Eye (tissue), 1 donor: ENCODE data around the gene GGA3.
"Not testable (repeated sequence)": the region's sequence is repeated elsewhere in the genome, so short reads cannot be mapped to it uniquely, and the experiment has no call there.

Experiments used
- DNase-seq: peaks from one replicate; pipeline ENCODE4 v3.0.0-alpha.2; 2015

The GGA3 gene, protein sequence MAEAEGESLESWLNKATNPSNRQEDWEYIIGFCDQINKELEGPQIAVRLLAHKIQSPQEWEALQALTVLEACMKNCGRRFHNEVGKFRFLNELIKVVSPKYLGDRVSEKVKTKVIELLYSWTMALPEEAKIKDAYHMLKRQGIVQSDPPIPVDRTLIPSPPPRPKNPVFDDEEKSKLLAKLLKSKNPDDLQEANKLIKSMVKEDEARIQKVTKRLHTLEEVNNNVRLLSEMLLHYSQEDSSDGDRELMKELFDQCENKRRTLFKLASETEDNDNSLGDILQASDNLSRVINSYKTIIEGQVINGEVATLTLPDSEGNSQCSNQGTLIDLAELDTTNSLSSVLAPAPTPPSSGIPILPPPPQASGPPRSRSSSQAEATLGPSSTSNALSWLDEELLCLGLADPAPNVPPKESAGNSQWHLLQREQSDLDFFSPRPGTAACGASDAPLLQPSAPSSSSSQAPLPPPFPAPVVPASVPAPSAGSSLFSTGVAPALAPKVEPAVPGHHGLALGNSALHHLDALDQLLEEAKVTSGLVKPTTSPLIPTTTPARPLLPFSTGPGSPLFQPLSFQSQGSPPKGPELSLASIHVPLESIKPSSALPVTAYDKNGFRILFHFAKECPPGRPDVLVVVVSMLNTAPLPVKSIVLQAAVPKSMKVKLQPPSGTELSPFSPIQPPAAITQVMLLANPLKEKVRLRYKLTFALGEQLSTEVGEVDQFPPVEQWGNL

DNA sequence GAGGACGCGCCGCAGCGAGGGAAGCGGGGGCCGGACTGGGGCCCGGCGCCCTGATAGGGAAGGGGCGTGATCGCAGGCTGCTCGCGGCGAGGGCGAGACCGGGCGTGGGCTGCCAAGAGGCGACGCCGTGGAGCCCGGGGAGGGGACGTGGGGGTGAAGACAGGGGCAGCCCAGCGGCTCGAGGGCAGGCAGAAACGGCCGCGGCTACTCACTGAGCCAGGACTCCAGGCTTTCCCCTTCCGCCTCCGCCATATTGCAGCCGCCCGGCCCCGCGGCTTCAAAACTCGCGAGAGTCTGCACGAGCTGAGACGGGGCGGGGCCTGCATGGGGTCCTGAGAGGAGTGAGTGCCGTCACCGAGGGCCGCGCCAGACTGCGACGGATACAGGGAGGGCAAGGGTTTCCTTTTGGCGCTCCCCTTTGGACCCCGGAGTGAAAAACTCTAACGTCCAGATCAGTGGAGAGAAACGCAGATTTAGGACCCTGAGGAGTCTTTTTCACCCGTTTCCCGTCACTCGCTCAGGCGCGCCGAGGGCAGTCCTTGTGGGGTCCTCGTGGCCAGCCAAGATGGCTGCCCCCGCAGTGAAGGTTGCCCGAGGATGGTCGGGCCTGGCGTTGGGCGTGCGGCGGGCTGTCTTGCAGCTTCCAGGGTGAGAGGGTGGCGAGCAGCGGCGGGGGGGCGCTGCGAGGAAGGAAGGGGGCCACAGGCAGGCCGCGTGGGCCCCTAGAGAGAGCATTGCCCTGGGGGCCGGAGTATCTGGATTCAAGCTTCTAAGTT, at the start of gene GGA3, which contains the start of gene MRPS7:
GGA3 (minus strand) TSS at position 271 of the 776 bp plus-strand sequence; CDS start at position 252, 19 bp downstream.
MRPS7 (plus strand) TSS at position 544 of the 776 bp plus-strand sequence; CDS start at position 566, 22 bp downstream.
- peak; percentile 99 for DNase-seq

DNA sequence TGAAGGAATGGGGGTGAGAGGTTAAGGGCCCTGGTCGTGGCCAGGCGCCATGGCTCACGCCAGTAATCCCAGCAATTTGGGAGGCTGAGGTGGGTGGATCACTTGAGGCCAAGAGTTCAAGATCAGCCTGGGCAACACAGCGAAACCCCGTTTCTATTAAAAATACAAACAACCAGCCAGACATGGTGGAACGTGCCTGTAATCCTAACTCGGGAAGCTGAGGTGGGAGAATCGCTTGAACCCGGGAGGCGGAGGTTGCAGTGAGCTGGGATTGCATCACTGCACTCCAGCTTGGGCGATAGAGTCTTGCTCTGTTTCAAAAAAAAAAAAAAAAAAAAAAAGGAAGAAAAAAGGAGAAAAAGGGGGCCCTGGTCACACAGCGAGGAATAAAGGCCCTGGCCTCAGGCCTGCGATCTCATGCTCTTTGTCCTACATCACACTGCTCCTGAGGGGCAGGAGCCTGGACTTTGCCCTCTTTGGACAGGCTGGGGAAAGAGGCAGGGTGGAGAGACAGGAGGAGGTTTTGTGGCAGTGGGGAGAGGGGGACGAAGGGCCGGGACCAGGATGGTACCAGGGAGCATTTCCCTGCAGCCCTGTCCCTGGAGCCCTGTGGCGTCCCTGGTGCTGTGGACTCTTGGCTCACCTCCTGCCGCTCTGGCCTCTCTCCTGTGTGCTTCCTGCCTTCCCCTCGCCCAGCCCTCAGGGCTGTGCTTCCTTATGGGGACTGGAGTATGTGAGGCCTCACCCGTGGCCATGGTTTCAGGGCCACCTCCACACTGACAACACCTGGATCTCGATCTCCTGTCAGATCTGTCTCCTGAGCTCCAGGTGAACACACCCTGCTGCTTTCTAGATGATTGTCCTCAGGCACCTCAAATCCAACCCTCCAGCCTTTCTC, 47.6 kb upstream of the GGA3 start:
- DNase-seq = no peak

DNA sequence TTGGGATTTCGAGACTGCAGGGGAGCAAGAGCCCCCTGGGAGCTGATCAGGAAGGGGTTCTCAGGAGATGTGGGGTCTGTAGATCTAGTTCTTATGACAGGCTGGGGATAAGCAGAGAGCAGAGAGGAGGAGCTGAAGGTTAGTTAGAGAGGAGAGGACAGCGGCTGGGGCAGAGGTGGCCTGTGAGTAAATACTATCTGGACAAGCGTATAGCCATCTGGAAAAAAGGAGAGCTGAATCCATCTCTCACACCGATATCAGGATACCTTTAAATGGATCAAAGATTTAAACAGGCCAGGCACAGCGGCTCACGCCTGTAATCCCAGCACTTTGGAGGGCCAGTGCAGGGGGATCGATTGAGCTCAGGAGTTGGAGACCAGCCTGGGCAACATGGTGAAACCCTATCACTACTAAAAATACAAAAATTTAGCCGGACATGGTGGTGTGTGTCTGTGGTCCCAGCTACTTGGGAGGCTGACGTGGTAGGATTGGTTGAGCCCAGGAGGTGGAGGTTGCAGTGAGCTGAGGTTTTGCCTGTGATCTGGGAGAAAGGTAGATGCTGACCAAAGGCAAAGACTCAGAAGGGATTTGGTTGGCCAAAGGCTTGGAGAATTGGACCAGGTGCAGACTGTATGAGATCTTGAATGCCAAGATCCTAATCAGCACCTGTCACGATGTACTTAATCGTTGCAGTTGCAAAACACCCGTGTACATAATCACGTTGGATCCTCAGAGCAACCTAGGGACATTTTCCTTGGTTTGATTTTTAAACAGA, 46.7 kb upstream of the GGA3 start:
- no peak for DNase-seq

DNA sequence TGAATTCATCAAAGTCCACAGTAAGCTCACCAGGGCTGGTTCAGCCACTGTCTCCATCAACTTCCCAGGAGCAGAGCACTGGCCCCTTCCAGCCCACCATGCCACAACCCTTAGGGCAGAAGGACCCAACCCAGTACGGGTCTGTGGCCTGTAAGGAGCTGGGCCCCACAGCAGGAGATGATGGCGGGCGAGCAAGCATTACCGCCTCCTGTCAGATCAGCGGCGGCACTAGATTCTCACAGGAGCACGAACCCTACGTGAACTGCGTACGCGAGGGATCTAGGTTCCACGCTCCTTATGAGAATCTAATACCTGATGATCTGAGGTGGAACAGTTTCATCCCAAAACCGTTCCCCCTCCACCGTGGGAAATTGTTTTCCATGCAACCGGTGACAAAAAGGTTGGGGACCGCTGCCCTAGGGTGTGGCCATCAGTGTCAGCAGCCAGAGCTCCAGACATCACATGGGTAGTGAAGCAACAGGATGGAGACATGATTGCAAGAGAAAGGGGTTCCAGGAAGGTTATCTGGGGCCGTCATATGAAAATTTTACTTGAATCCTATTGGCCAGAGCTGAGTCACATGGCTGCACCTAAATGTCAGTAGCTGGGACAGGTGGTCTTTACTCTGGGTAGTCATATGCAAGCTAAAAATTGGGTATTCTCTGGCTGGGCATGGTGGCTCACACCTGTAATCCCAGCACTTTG, 40.2 kb upstream of the GGA3 start:
- no peak for DNase-seq

DNA sequence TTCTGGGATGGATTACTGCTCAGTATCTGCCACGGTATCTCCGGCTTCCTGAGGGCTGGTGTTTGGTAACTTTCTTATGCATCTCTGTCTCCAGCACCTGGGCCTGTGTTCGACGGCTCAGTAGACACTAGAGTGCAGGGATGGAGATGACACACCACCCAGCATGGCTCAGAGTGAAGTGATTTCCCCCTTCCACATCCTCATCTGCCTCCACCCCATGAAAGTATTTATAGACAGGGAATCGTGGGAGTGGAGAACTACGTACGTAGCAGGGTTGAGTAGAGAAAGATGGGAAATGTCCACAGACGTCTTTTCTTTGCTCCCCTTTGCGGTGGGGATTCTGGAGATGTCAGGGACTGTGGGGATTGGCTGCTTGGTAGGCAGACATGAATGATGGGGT, 39.6 kb upstream of the GGA3 start:
- DNase-seq = no peak

DNA sequence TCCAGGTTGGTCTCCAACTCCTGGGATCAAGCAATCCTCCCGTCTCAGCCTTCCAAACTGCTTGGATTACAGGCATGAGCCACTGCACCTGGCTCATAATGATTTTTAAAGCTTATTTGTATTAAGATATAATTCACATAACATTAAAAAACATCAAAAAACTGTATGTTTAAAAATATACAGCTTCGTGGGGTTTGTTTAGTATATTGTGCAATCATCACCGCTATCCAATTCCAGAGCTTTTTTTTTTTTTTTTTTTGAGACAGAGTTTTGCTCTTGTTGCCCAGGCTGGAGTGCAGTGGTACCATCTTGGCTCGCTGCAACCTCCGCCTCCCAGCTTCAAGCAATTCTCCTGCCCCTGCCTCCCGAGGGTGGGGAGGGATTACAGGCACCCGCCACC, 38.9 kb upstream of the GGA3 start:
- DNase-seq = no peak

DNA sequence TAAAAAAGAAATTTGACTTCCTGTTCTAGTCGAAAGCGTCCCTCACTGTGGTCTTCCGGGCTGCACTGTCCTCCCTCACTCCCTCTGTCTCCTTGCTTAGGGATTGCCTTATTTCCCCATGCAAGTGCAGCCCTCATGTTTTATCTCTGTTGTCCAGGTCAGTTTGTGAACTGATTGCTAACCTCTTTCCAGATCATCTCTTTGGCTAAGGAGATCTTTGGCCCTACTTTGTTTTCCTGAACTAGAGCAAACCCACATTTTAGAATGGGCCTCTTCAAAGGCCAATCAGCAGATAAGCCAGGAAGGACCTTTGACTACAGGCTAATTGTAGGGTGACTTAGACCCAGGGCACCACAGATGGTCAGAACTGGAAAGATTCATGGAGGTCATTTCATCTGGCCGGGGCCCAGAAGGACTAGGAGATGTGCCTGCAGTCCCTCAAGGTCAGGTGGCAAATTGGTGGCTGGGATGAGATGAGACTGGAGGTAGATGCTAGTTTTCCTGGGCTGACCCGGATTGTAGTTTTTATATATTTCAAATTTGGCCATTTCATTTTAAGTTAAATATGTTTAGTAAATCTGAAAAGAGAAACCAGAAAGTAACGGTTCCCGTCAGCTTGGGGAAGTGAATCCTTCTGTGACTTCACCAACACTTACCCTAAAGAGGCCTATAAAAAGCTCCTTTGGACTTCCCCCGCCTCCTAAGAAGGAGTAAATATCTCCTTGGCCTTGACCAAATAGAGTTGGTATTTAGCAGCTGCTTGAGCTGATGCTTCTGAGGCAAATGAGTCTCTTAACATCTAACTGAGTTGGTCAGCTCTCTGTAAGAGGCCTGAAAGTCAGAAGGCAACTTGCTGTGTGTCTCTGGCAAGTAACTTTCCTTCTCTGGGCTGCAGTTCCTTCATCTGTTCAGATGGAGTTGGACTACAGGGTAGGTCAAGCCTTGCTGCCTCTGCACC, 34.1 kb upstream of the GGA3 start:
- no peak for DNase-seq

DNA sequence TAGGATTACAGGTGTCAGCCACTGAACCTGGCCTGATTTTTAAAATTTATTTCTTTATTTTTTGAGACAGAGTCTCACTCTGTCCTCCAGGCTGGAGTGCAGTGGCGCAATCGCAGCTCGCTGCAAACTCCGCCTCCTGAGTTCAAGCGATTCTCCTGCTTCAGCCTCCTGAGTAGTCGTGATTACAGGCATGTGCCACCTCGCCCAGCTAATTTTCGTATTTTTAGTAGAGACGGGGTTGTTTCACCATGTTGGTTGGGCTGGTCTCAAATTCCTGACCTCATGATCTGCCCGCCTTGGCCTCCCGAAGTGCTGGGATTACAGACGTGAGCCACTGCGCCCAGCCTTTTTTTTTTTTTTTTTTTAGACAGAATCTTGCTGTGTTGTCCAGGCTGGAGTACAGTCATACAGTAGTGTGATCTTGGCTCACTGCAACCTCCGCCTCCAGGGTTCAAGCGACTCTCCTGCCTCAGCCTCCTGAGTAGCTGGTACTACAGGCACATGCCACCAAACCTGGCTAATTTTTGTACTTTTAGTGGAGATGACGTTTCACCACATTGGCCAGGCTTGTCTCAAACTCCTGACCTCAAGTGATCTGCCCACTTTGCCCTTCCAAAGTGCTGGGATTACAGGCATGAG, 31.5 kb upstream of the GGA3 start:
- DNase-seq = not testable (repeated sequence)

DNA sequence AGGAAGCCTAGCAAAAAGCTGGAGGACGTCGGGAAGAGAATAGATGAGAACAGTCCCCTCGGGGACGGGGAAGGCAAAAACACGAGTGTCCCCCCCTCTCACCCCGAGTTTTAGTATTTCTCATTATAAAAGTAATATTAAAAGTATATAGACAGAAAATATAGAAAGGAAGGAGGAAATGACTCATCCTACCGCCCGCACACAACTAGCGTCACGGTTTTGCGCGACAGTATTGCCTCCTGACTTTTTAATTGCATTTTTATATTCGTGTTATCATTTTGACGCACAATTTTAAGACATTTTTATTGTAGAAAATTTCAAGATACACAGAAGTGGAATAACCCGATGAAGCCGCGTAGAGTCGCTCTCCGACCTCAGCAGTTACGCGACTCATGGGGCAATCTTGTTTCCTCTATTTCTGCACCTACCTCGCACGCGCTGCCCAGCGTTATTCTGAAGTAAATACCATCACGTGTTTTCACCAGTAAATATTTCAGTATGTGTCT, 28.5 kb upstream of the GGA3 start:
- DNase-seq = no peak

DNA sequence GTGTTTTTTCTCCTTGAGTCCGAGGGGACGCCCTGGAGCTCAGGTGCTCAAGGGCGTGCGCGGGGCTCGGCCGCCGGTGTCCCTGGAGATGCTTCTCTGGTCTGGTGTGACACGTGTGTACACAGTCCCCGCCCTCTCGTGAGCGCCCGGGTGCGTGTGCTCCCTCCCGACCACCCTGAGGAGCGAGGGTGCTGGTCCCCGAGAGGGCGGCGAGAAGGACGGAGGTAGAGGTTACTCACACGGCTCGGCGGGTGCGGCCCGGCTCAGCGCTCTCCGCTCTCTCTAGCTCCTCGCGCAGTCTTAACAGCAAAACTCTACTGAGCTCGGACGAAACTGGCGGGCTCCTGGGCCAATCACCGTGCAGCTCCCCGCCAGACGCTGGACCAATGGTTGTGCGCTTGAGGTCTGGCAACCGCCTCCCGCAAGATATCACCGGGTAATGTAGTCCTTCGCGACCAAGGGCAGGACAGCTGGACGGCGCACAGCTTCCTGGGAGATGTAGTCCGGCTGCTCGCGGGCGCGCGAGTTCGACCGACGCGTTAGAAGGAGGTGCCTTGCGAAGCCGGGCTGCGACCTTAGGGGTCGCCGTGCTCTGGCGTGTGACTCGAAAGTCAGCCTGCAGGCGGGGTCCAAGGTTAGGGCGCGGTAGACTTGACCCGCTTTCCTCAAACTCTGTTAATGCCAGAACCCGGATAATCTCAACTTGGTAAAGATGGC, 27.9 kb upstream of the GGA3 start, which contains the start of gene SLC25A19:
SLC25A19 (minus strand) TSS at position 319 of the 717 bp plus-strand sequence. CDS start 2,669 bp downstream, outside the sequence.
- peak; percentile 99 for DNase-seq

DNA sequence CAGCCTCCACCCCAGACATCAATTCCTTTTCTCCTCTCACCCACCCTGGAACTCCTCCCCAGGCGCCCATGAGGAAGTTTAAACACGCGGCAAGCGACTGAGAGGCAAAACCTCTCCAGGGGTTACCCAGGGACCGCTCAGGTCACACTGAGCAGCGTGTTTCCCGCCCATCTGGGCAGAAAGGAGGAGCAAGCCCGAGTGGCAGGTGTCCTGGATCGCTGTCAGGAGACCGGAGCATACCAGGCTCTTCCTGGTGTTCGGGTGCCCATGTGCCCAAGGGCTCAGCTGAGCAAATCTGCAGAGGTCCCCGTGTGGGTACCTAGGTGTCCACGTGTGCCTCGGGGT, 27.3 kb upstream of the GGA3 start:
- no peak for DNase-seq

DNA sequence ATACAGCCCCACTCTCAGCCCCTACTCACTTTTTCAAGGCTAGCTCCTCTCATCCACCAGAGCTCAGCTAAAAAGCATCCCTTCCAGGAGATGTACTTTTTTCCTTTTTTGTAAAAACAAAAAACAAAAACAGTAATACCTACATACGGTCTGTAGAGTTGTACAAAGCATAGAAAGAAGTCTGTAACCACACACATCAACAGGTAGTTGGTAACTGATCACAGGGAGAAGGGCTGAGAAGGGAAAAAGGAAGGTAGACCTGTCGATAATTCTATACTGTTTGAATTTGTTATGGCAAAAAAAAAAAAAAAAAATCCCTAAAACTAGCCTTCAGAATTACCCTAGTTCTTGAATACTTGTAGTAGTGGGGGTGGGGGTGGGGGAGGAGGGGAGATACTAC, 27.0 kb upstream of the GGA3 start:
- DNase-seq = no peak

DNA sequence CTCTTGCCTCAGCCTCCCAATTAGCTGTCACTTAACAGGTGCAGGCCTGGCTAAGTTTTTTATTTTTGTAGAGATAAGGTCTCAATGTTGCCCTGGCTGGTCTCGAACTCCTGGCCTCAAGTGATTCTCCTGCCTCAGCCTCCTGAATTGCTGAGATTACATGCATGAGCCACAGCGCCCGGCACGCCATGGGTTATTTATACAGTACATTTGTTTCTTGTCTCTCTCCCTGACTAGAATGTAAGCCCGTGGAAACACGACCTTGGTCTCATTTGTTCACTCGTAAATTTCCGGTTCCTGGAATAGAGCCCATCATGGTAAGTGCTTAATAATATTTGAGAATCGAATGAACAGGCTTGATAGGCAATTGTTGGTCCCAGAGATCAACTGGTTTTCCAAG, 25.8 kb upstream of the GGA3 start:
- no peak for DNase-seq

DNA sequence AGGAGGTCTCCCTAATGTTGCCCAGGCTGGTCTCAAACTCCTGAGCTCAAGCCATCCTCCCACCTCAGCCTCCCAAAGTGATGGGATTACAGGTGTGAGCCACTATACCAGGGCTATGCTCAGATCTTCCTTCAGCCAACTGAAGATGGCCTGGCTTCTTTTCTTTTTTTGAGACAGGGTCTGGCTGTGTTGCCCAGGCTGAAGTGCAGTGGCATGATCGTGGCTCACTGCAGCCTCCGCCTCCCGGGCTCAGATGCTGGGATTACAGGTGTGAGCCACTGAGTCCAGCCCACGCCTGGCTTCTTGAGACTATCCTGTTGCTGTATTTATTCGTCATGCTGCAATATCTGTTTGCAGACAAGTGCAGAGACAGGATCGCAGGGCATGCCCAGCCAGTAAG, 23.7 kb upstream of the GGA3 start:
- no peak for DNase-seq

DNA sequence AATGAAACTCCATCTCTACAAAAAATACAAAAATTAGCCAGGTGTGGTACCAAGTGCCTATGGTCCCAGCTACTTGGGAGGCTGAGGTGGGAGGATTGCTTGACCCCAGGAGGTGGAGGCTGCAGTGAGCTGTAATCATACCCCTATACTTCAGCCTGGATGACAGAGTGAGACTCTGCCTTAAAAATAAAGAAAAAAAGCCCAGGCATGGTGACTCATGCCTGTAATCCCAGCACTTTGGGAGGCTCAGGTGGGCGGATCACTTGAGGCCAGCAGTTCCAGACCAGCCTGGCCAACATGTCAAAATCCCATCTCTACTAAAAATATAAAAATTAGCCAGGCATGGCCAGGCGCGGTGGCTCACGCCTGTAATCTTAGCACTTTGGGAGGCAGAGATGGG, 18.8 kb upstream of the GGA3 start:
- DNase-seq = not testable (repeated sequence)

DNA sequence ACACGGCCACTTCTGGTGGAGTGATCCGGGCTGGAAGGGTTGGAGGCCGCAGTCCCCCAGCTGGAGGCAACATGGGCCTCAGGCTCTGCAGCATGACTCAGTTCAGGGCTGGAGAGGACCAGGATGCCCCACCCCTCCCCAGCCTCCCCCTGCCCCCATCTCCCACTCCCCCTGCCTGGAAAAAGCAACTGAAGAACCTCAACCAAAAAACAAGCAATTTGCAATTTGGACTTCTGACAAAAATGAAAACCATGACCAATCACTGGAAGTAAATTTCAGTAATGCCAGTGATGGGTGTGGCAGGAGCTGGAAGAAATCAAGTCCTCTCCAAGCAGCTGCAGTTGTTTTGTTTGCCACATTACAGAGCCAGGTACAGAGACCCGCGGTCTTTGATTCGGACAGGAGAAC, 16.3 kb upstream of the GGA3 start:
- no peak for DNase-seq

DNA sequence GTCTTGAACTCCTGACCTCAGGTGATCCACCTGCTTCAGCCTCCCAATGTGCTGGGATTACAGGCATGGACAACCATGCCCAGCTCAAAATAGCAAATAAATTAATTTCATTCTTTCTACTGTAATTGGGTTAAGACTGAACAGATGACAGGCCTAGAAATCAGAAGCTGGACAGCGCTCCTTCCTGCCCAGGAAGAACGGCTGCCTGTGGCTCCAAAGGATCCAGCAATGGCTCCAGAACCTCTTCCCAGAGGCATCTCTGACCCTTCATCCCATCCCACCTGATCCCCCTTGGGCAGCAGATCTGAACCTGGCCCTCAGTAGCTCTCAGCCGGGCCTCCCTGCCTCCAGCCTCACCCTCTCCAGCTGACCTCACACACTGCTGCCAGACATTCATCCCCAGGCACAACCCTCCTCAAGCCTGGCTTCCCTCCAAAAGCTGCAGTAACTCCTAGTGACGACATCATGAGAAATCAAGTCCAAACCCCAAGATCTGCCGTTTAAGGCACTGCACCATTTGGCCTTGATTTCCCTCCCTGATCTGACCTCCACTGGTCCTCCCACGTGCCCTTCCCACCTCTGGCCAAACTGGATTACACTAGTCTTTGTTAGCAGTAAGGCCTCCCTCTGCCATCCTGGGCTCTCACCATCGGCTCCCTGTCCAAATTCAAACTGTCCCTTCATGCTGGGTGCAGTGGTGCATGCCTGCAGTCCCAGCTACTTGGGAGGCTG, 12.7 kb upstream of the GGA3 start:
- no peak for DNase-seq

DNA sequence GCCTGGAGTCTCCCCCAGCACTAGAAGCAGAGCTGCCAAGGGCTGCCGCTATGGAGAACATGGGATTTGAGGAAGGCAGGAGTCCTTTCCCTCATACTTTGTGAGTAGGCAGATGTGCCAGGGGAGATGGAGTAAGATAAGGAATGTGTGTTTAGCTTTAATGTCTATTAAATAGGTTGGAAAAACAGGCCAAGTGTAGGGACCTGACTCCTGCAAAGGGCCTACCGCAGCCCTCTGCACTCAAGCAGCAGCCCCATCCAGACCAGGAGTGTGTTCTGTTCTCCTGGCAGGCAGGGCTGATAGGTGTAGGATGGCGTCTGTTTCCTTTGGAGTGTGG, 11.4 kb upstream of the GGA3 start:
- DNase-seq = no peak
